OCI-LY3 (cell line): ENCODE results near the gene PTPRD.

Experiments used
- EZH2phosphoT487 ChIP-seq: fragments of 200-600 bp; shearing (Covaris generic); IDR thresholded peaks from 2 replicates; pipeline ENCODE4 v1.6.1; 2018; ENCODE audit warnings: antibody characterized with exemption, mixed run types, low read depth
- TF ChIP-seq, protein P1 (sequence below): fragments of 200-600, 300-600 bp; sonication (generic); IDR thresholded peaks from 2 replicates; pipeline ENCODE4 v1.5.1; 2014; ENCODE audit warnings: antibody characterized with exemption, low read length, low read depth

- TF ChIP-seq, protein P1, sequence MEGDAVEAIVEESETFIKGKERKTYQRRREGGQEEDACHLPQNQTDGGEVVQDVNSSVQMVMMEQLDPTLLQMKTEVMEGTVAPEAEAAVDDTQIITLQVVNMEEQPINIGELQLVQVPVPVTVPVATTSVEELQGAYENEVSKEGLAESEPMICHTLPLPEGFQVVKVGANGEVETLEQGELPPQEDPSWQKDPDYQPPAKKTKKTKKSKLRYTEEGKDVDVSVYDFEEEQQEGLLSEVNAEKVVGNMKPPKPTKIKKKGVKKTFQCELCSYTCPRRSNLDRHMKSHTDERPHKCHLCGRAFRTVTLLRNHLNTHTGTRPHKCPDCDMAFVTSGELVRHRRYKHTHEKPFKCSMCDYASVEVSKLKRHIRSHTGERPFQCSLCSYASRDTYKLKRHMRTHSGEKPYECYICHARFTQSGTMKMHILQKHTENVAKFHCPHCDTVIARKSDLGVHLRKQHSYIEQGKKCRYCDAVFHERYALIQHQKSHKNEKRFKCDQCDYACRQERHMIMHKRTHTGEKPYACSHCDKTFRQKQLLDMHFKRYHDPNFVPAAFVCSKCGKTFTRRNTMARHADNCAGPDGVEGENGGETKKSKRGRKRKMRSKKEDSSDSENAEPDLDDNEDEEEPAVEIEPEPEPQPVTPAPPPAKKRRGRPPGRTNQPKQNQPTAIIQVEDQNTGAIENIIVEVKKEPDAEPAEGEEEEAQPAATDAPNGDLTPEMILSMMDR = no peak
- TF ChIP-seq EZH2phosphoT487 = no peak
These were observed 1654.4 kb downstream of the PTPRD start for GRCh38 chr9:8958358-8958757.
